Psoas muscle (tissue), 8 donors: ENCODE measurements around the gene DHRS1. TPM values are rescaled to one million over a fixed set of nuclear protein-coding genes. Genes with fewer than 3 reads are reported as not detected.

Experiments used
- ATAC-seq, 4 donors: fragments of 200-7000 bp; cut with Tn5 transposase; one replicate each; pipeline ENCODE4 v1.9.1; 2020; ENCODE audit warnings: moderate library complexity in 3 of 4, mild to moderate bottlenecking in 2 of 4
- DNase-seq, 2 donors: peaks; one replicate each; pipeline ENCODE4 v3.0.0-alpha.2; 2020
- H3K27ac ChIP-seq: fragments of 200-600 bp; one replicate; pipeline ENCODE4 v1.8.0; 2022
- H3K27me3 ChIP-seq, 3 donors: fragments of 200-600 bp in 1 of 3; one replicate each; pipeline versions ENCODE4 v1.6.1 to v1.8.0; 2013 to 2022; ENCODE audit warnings: low read length in 2 of 3, mild to moderate bottlenecking in 2 of 3, moderate library complexity in 1 of 3; ENCODE audit not compliant: insufficient read depth in 3 of 3
- H3K36me3 ChIP-seq, 2 donors: fragments of 200-600 bp in 1 of 2; one replicate each; pipeline versions ENCODE4 v1.6.1 to v1.8.0; 2013 to 2022; ENCODE audit warnings: low read depth in 1 of 2, mild to moderate bottlenecking in 1 of 2, moderate library complexity in 1 of 2; ENCODE audit not compliant: insufficient read depth in 1 of 2
- H3K4me1 ChIP-seq: fragments of 200-600 bp; one replicate; pipeline ENCODE4 v1.8.0; 2022
- H3K4me3 ChIP-seq: fragments of 200-600 bp; one replicate; pipeline ENCODE4 v1.8.0; 2022; ENCODE audit warnings: mild to moderate bottlenecking
- H3K9me3 ChIP-seq: fragments of 200-600 bp; one replicate; pipeline ENCODE4 v1.8.0; 2022
- CTCF ChIP-seq: fragments of 200-600 bp; IDR thresholded peaks from one replicate; pipeline ENCODE4 v1.8.0; 2022; ENCODE audit warnings: antibody characterized with exemption
- WGBS, 3 donors: extraction: QIAGEN DNeasy Blood & Tissue Kit; methylation state at CpG; one replicate each; pipeline versions ENCODE4 v1.1.6 to v1.1.7; 2013; 5-methylcytosine and 5-hydroxymethylcytosine counted together
- intact Hi-C, 2 donors: fragments of 100-400 bp; cut with DNase I; formaldehyde crosslinking; loops; one replicate each; pipeline versions ENCODE4 v1.11.0 to v1.14.2; 2022
- long read RNA-seq, 2 donors: library from polyadenylated mRNA; unstranded; transcript quantifications; one replicate each; pipeline ENCODE4 v2.0.0, GENCODE V29; 2021
- polyA plus RNA-seq, 3 donors: library from polyadenylated mRNA; stranded (reverse); fragments of 200-250 nt; gene quantifications; one replicate each; pipeline ENCODE4 v1.2.3, GENCODE V29; 2013
- total RNA-seq, 4 donors: library from RNA; stranded (reverse); fragmentation: NEBNext Ultra II Directional in 2 of 4; extraction: Animal tissue kit (Norgen Biotek cat#: 25700) in 2 of 4; gene quantifications; one replicate each; pipeline versions ENCODE4 v1.2.1 to v1.2.4, GENCODE V29; 2021 to 2023
- donor health status: healthy with polysubstance abuse.
- donor health status: DM: no; HTN: no; CAD: no; lungs with moderate emphysema.
- donor health status: Bipolar disorder and iron deficiency.
- donor health status: healthy.
- donor health status: DM: yes; HTN: yes; CAD: no.
- donor health status: DM: no; HTN: no; CAD: no.
- donor health status: DM: no; HTN: no; CAD: no.
- donor health status: DM: yes; HTN: yes; CAD: no.

The DHRS1 gene
- total RNA-seq, result 1 to 10 TPM; 1.9 to 3.4 (median 2.7) TPM
- 1 to 10 TPM; 1.5 to 6.4 (median 3.4) TPM for polyA plus RNA-seq
- long read RNA-seq, donor 1, result 0 reads
- long read RNA-seq, donor 2, result 0 reads

DNA sequence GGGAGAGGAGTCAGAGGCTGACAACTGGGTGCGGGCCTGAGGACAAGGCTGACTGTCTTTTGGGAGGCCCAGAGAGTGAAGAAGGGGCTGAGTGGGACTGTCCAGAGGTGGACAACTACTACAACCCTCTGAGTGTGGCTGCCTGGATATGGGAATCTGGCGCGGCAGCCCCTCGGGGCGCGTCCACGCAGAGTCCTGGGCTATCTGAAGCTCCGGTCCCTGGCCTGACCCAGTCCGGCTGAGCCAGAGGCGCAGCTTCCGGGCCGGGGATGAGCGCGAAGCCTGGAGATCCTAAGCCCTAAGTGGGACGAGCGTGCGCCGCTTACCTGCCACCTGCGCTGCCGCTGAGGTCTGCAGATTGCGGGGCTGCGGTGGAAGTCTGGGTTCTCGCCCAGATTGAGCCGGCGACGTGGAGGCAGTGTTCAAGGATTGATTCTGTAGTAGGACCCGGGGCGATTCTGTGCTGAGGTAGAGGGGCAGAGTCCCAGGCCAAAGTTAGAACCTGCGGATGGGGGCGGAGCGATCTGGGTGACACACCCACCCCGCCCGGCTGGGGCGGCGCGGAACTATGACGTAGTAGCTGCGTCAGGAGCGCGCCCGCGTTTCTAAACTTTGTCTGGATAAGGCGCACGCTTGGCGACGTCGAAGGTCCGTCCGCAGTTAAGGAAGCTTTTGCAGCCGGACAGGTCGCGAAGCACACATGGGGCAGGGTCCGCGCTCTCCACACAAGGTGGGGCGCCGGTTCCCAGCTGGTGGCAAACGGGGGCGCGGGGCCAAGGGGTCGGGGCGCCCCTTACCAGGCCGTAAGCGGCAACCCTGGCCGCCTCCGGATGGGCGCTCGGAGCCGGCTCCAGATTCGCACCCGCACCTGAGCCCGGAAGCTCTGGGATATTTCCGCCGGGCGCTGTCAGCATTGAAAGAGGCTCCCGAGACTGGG, at the start of gene DHRS1, which contains the start of gene NOP9:
DHRS1 (minus strand) TSS at position 526 of the 937 bp plus-strand sequence. CDS start 674 bp downstream, outside the sequence.
NOP9 (plus strand) TSS at position 596 of the 937 bp plus-strand sequence; CDS start at position 701, 105 bp downstream.
- peak within 1 kb of the TSS; percentile 90 for H3K27ac ChIP-seq
- ATAC-seq, result peak; percentile 91 to 96 (median 94)
- no peak for TF ChIP-seq CTCF
- no peaks in the 10 kb centered on the region for H3K27me3 ChIP-seq
- peak; percentile 91 to 95 for DNase-seq
- H3K9me3 ChIP-seq, result no peaks in the 10 kb centered on the region
- H3K4me3 ChIP-seq, result peak within 1 kb of the TSS; percentile 98
- intact Hi-C loops, result loop anchor here in 1 of 2 donors (2.0 kb wide), 1 partner anchor 55 kb away; no protein-coding TSS in a partner anchor
- peaks cover 0 to 57% of the 10 kb centered on the region in 2 donors for H3K36me3 ChIP-seq
- peaks cover 27% of the 10 kb centered on the region for H3K4me1 ChIP-seq
- 1% methylated on average over 70 to 75 of the region's 75 CpGs for WGBS, 3 donors

DNA sequence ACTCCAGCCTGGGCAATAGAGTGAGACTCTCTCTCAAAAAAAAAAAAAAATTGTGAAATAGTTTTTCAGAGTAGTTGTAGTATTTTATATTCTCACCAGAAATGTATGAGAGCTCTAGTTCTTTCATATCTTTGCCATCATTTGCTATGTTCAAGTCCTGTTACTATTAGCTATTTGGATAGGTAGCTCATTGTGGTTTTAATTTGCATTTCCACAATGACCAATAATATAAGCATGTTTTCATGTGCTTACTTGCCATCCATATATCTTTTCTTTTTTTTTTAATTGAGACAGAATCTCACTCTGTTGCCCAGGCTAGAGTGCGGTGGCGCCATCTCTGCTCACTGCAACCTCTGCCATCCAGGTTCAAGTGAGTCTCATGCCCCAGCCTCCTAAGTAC, 48.6 kb upstream of the DHRS1 start:
- no peaks in the 10 kb centered on the region for H3K9me3 ChIP-seq
- no peak for TF ChIP-seq CTCF
- no peak overlapping the region for H3K4me3 ChIP-seq
- ATAC-seq (no peak), DNase-seq (no peak)
- 83 to 93% (median 91%) methylated on average over 2 of the region's 2 CpGs for WGBS, 3 donors
- no peak overlapping the region for H3K27ac ChIP-seq
- intact Hi-C loops, result no loop called here
- peaks cover 0 to 51% (median 0%) of the 10 kb centered on the region in 3 donors for H3K27me3 ChIP-seq
- H3K36me3 ChIP-seq, result no peaks in the 10 kb centered on the region
- H3K4me1 ChIP-seq, result no peaks in the 10 kb centered on the region

- no peak overlapping the region for H3K27ac ChIP-seq
- no peak for TF ChIP-seq CTCF
- no peak overlapping the region for H3K4me3 ChIP-seq
- no peaks in the 10 kb centered on the region for H3K9me3 ChIP-seq
- H3K36me3 ChIP-seq, result no peaks in the 10 kb centered on the region
- H3K4me1 ChIP-seq, result no peaks in the 10 kb centered on the region
- intact Hi-C loops, result no loop called here
- H3K27me3 ChIP-seq, result peaks cover 0 to 43% (median 0%) of the 10 kb centered on the region in 3 donors
- DNase-seq (no peak), ATAC-seq (no peak)
- 23 to 46% (median 43%) methylated on average over 1 of the region's 1 CpG for WGBS, 3 donors
Measured at GRCh38 chr14:24347134-24347533, 47.6 kb upstream of the DHRS1 start.

GRCh38 chr14:24343795-24344660, 44.4 kb upstream of the DHRS1 start:
- Histone ChIP-seq H3K27ac (no peak overlapping the region), H3K4me1 (no peaks in the 10 kb centered on the region), H3K36me3 (no peaks in the 10 kb centered on the region), H3K4me3 (no peak overlapping the region), H3K9me3 (no peaks in the 10 kb centered on the region), H3K27me3 (peaks cover 0 to 44% (median 3%) of the 10 kb centered on the region in 3 donors)
- 68 to 75% (median 71%) methylated on average over 7 of the region's 7 CpGs for WGBS, 3 donors
- TF ChIP-seq CTCF, result no peak
- no peak for DNase-seq
- no peak for ATAC-seq
- intact Hi-C loops, result no loop called here
